Renal cortex interstitium (tissue), 3 donors: ENCODE data around the gene ARAP3. TPM values are rescaled to one million over a fixed set of nuclear protein-coding genes. Genes with fewer than 3 reads are reported as not detected.

Source experiments
- polyA plus RNA-seq, 3 donors: library from polyadenylated mRNA; unstranded; fragments of 120-200 nt; gene quantifications; one replicate each; pipeline ENCODE4 v1.2.1, GENCODE V29; 2013; ENCODE audit not compliant: insufficient read length in 3 of 3

ARAP3 gene
- polyA plus RNA-seq, 3 donors: 18.6 to 23.4 (median 21.5) TPM

Other genes with a start within 250 kb of the ARAP3 start
- gene PCDHGC3, start 206.3 kb downstream of the ARAP3 start, polyA plus RNA-seq: 100 to 1,000 TPM in 1 of 3 donors, 10 to 100 TPM in 2; 90.0 to 127 (median 97.3) TPM
- gene PCDHGC4, start 197.2 kb downstream of the ARAP3 start, polyA plus RNA-seq: 1 to 10 TPM; 3.4 to 3.9 (median 3.6) TPM
- 1 to 10 TPM in 1 of 3 donors, under 1 TPM in 2; 0.34 to 1.2 (median 0.36) TPM for gene PCDHGC5, start 193.1 kb downstream of the ARAP3 start, polyA plus RNA-seq
- 10 to 100 TPM; 70.4 to 86.9 (median 73.6) TPM for gene DIAPH1, start 63.2 kb downstream of the ARAP3 start, polyA plus RNA-seq
- gene HDAC3, start 45.4 kb downstream of the ARAP3 start, polyA plus RNA-seq: 100 to 1,000 TPM in 1 of 3 donors, 10 to 100 TPM in 2; 98.8 to 111 (median 99.0) TPM
- 1 to 10 TPM in 1 of 3 donors, under 1 TPM in 2; 0.64 to 1.5 (median 0.90) TPM for gene RELL2, start 45.2 kb downstream of the ARAP3 start, polyA plus RNA-seq
- gene FCHSD1, start 30.8 kb downstream of the ARAP3 start, polyA plus RNA-seq: 10 to 100 TPM; 12.4 to 19.5 (median 13.5) TPM
- 10 to 100 TPM; 18.7 to 26.2 (median 21.0) TPM for gene PCDH1, start 196.2 kb upstream of the ARAP3 start, polyA plus RNA-seq
- gene DELE1, start 241.6 kb upstream of the ARAP3 start, polyA plus RNA-seq: 100 to 1,000 TPM in 1 of 3 donors, 10 to 100 TPM in 2; 93.5 to 123 (median 95.6) TPM